ENCODE results near the gene C16orf74. TPM values are rescaled to one million over a fixed set of nuclear protein-coding genes. Genes with fewer than 3 reads are reported as not detected.

C16orf74 gene
- total RNA-seq, 4 donors from 2014 or later: 0.27 to 7.0 TPM; not detected in 2

DNA sequence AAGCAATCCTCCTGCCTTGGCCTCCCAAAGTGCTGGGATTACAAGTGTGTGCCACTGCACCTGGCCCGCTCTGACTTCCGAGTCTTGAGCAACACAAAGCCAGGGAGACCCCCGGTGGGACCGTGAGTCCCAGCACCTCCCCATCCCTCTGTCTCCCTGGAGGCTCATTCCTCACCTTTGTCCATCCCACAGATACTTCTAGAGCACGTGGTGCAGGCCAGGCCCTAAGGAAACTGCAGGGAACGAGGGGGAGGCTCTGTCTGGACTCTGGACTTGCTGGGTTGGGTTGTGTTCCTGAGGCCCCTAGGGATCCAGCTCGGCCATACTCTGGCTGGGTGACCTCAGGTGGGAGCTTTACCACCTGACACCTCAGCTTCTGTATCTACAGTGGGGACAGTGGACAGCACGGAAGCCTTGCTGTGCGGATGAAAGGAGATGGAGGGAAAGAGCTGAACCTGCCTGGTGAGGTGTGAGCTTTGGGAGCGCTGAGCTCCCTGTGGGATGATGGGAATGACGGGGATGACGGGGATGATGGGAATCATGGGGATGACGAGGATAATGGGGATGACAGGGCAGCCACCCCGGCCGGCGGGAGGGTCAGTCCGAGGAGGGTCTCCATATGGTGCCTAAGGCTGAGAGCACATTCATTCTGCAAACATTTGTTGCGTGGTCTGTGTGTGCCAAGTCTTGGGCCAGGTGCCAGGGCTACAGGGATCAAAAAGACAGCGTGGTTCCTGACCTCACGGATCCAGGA lies 26.6 kb downstream of the C16orf74 start:
- Histone ChIP-seq H3K27ac (no peak overlapping the region), H3K4me3 (no peak overlapping the region), H3K27me3 (no peaks in the 10 kb centered on the region), H3K4me1 (peaks cover 0 to 4% (median 0%) of the 10 kb centered on the region in 4 donors), H3K9me3 (no peaks in the 10 kb centered on the region), H3K36me3 (no peaks in the 10 kb centered on the region)
- intact Hi-C loops (cut with DNase I; ENCODE audit: low total_unique reads): no loop called here
- DNase-seq: no peak
- in situ Hi-C loops (cut with MboI; ENCODE audit: low pct_ligation_motif_present in 1 of 4, low pct_unique_long_range_greater_than_20kb in 1 of 4, low sequenced_read_pairs in 3 of 4): loop anchor here in 2 of 4 donors (25.0 kb wide), 2 partner anchors 312 to 437 kb away; no protein-coding TSS in a partner anchor
- TF ChIP-seq POLR2A (IDR thresholded peaks at IDR 0.05) (no peak), POLR2AphosphoS5 (IDR thresholded peaks at IDR 0.05) (no peak), EP300 (IDR thresholded peaks at IDR 0.05; ENCODE audit: low read depth) (no peak)
- TF ChIP-seq, protein P1, sequence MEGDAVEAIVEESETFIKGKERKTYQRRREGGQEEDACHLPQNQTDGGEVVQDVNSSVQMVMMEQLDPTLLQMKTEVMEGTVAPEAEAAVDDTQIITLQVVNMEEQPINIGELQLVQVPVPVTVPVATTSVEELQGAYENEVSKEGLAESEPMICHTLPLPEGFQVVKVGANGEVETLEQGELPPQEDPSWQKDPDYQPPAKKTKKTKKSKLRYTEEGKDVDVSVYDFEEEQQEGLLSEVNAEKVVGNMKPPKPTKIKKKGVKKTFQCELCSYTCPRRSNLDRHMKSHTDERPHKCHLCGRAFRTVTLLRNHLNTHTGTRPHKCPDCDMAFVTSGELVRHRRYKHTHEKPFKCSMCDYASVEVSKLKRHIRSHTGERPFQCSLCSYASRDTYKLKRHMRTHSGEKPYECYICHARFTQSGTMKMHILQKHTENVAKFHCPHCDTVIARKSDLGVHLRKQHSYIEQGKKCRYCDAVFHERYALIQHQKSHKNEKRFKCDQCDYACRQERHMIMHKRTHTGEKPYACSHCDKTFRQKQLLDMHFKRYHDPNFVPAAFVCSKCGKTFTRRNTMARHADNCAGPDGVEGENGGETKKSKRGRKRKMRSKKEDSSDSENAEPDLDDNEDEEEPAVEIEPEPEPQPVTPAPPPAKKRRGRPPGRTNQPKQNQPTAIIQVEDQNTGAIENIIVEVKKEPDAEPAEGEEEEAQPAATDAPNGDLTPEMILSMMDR (IDR thresholded peaks at IDR 0.05): no peak
- 74 to 80% methylated on average over 1 to 20 of the region's 20 CpGs for whole genome bisulfite sequencing, 2 donors (ENCODE audit: low coverage in 1 of 2)

- Histone ChIP-seq H3K27ac (no peak overlapping the region), H3K9me3 (no peaks in the 10 kb centered on the region), H3K4me1 (peaks cover 0 to 14% (median 3%) of the 10 kb centered on the region in 4 donors), H3K27me3 (no peaks in the 10 kb centered on the region), H3K4me3 (no peak overlapping the region), H3K36me3 (no peaks in the 10 kb centered on the region)
- intact Hi-C loops (cut with DNase I; ENCODE audit: low total_unique reads) (no loop called here), in situ Hi-C loops (cut with MboI; ENCODE audit: low pct_ligation_motif_present in 1 of 4, low pct_unique_long_range_greater_than_20kb in 1 of 4, low sequenced_read_pairs in 3 of 4) (loop anchor here in 2 of 4 donors (25.0 kb wide), 2 partner anchors 310 to 435 kb away; no protein-coding TSS in a partner anchor)
- TF ChIP-seq EP300 (IDR thresholded peaks at IDR 0.05; ENCODE audit: low read depth) (no peak), POLR2AphosphoS5 (IDR thresholded peaks at IDR 0.05) (no peak), POLR2A (IDR thresholded peaks at IDR 0.05) (no peak)
- TF ChIP-seq, protein P1 (IDR thresholded peaks at IDR 0.05): no peak
- DNase-seq: no peak
- WGBS, 2 donors (ENCODE audit: low coverage in 1 of 2): 80 to 90% methylated on average over 1 to 20 of the region's 20 CpGs
These were observed 28.6 kb downstream of the C16orf74 start for GRCh38 chr16:85722128-85722893.

GRCh38 chr16:85720302-85720637 lies 30.6 kb downstream of the C16orf74 start:
- Histone ChIP-seq H3K36me3 (no peaks in the 10 kb centered on the region), H3K27ac (no peak overlapping the region), H3K27me3 (no peaks in the 10 kb centered on the region), H3K4me3 (no peak overlapping the region), H3K9me3 (no peaks in the 10 kb centered on the region), H3K4me1 (peaks cover 0 to 19% (median 3%) of the 10 kb centered on the region in 4 donors)
- in situ Hi-C loops (cut with MboI; ENCODE audit: low pct_ligation_motif_present in 1 of 4, low pct_unique_long_range_greater_than_20kb in 1 of 4, low sequenced_read_pairs in 3 of 4) (loop anchor here in 2 of 4 donors (25.0 kb wide), 2 partner anchors 308 to 433 kb away; no protein-coding TSS in a partner anchor), intact Hi-C loops (cut with DNase I; ENCODE audit: low total_unique reads) (no loop called here)
- 73% methylated on average over 4 of the region's 4 CpGs; no CpG with 5 or more reads in 1 of the 2 donors for WGBS, 2 donors (ENCODE audit: low coverage in 1 of 2)
- TF ChIP-seq, protein P1 (IDR thresholded peaks at IDR 0.05): no peak
- TF ChIP-seq EP300 (IDR thresholded peaks at IDR 0.05; ENCODE audit: low read depth) (no peak), POLR2AphosphoS5 (IDR thresholded peaks at IDR 0.05) (peak in 1 of 3 donors; percentile 20), POLR2A (IDR thresholded peaks at IDR 0.05) (no peak)
- peak; percentile 49 for DNase-seq

All from transverse colon (tissue), 4 donors.